DMS153 treated with DMSO at 0.1 percent for 48 hours (cell line): ENCODE data around the gene SUSD2.
"Not testable (repeated sequence)": the region's sequence is repeated elsewhere in the genome, so short reads cannot be mapped to it uniquely, and the experiment has no call there.

Source experiments
- DNase-seq: peaks from one replicate; lab custom pipeline; 2025; ENCODE audit not compliant: unreplicated experiment; lab: John Stamatoyannopoulos, UW

The SUSD2 gene

GRCh38 chr22:24187731-24188644, 6.7 kb downstream of the SUSD2 start:
- DNase-seq, result no peak

- DNase-seq, result no peak
These were observed 7.5 kb downstream of the SUSD2 start for GRCh38 chr22:24188705-24189248.

GRCh38 chr22:24189249-24190158, 8.2 kb downstream of the SUSD2 start:
- DNase-seq, result peak; percentile 11

GRCh38 chr22:24190159-24190540, 8.9 kb downstream of the SUSD2 start:
- DNase-seq, result no peak

GRCh38 chr22:24190596-24191208, 9.4 kb downstream of the SUSD2 start:
- DNase-seq, result no peak

GRCh38 chr22:24191381-24191841, 10.1 kb downstream of the SUSD2 start:
- no peak for DNase-seq

- no peak for DNase-seq
These were observed 10.6 kb downstream of the SUSD2 start for GRCh38 chr22:24191893-24192292.

GRCh38 chr22:24198682-24199052, 17.4 kb downstream of the SUSD2 start:
- DNase-seq, result no peak

- DNase-seq, result no peak
These were observed 19.4 kb downstream of the SUSD2 start for GRCh38 chr22:24200619-24201212.

- DNase-seq, result no peak
These were observed 20.7 kb downstream of the SUSD2 start for GRCh38 chr22:24201681-24202614.

GRCh38 chr22:24203856-24204255, 22.6 kb downstream of the SUSD2 start:
- not testable (repeated sequence) for DNase-seq

GRCh38 chr22:24205438-24206195, 24.3 kb downstream of the SUSD2 start:
- no peak for DNase-seq

GRCh38 chr22:24206460-24207263, 25.4 kb downstream of the SUSD2 start:
- DNase-seq, result not testable (repeated sequence)

GRCh38 chr22:24207264-24208011, 26.2 kb downstream of the SUSD2 start:
- DNase-seq, result no peak

GRCh38 chr22:24208012-24208749, 26.9 kb downstream of the SUSD2 start:
- DNase-seq, result no peak

GRCh38 chr22:24209016-24209415, 27.7 kb downstream of the SUSD2 start:
- DNase-seq, result no peak

- DNase-seq, result no peak
These were observed 28.4 kb downstream of the SUSD2 start for GRCh38 chr22:24209687-24210086.
